Measurements from ENCODE around the gene KRT5.

GRCh38 chr12:52486166-52487105, 33.8 kb downstream of the KRT5 start:
- TF ChIP-seq CTCF (IDR thresholded peaks at IDR 0.05) = no peak
- no peak for TF ChIP-seq POLR2A (IDR thresholded peaks at IDR 0.05)
